Testis (tissue), 3 donors: ENCODE measurements around the gene STRIP2. TPM values are rescaled to one million over a fixed set of nuclear protein-coding genes. Genes with fewer than 3 reads are reported as not detected.
"Not testable (repeated sequence)": the region's sequence is repeated elsewhere in the genome, so short reads cannot be mapped to it uniquely, and the experiment has no call there.

Experiments used
- DNase-seq: peaks from one replicate; pipeline ENCODE4 v3.0.0-alpha.2; 2019
- H3K27ac ChIP-seq, 2 donors: fragments of 200-600 bp; sonication (generic); one replicate each; pipeline ENCODE4 v1.5.1; 2019
- H3K27me3 ChIP-seq: fragments of 200-600 bp; sonication (generic); one replicate; pipeline ENCODE4 v1.5.1; 2019
- H3K36me3 ChIP-seq: fragments of 200-600 bp; sonication (generic); one replicate; pipeline ENCODE4 v1.5.1; 2017; ENCODE audit warnings: low read depth; ENCODE audit errors: missing control alignments
- H3K4me1 ChIP-seq: fragments of 200-600 bp; sonication (generic); one replicate; pipeline ENCODE4 v1.5.1; 2019
- H3K4me3 ChIP-seq, 2 donors: fragments of 200-600 bp; sonication (generic); one replicate each; pipeline ENCODE4 v1.5.1; 2017 to 2019
- H3K9me3 ChIP-seq: fragments of 200-600 bp; sonication (generic); one replicate; pipeline ENCODE4 v1.5.1; 2017
- POLR2A ChIP-seq: fragments of 450-650 bp; IDR thresholded peaks from one replicate; pipeline ENCODE4 v1.6.1; 2017; ENCODE audit warnings: antibody characterized with exemption, mild to moderate bottlenecking, moderate library complexity
- WGBS, 2 donors: methylation state at CpG; one replicate each; pipeline ENCODE4 v1.1.5; 2018; 5-methylcytosine and 5-hydroxymethylcytosine counted together
- intact Hi-C: fragments of 100-400 bp; cut with DNase I; formaldehyde crosslinking; loops from one replicate; pipeline ENCODE4 v1.15.1; 2023; ENCODE audit warnings: low total_unique reads
- polyA plus RNA-seq: library from polyadenylated mRNA; stranded (reverse); fragments of 350-450 nt; fragmentation: Illumina TruSeq; extraction: RNeasy Lipid Tissue Mini Kit (QIAGEN cat#74804); gene quantifications from one replicate; pipeline ENCODE4 v1.2.3, GENCODE V29; 2014; ENCODE audit warnings: low read depth, low replicate concordance; ENCODE audit not compliant: insufficient read depth
- total RNA-seq, 2 donors: library from RNA; depleted of rRNA; stranded (reverse); fragments of >200 nt; gene quantifications; one replicate each; pipeline ENCODE4 v1.2.3, GENCODE V29; 2016
- TF ChIP-seq, protein P1 (sequence below), 3 experiments: fragments of 450-650 bp in 2 of 3; fragments of 200-600 bp in 1 of 3; sonication (generic) in 1 of 3; IDR thresholded peaks; one replicate each; pipeline ENCODE4 v1.5.1; 2016 to 2019; ENCODE audit warnings: antibody characterized with exemption in 3 of 3, mild to moderate bottlenecking in 2 of 3, moderate library complexity in 1 of 3

STRIP2 gene
- total and polyA plus RNA-seq, 3 donors from 2014 or later, result 18.8 to 54.0 (median 25.5) TPM

GRCh38 chr7:129529643-129530042 lies 95.4 kb downstream of the STRIP2 start:
- Histone ChIP-seq H3K27me3 (no peaks in the 10 kb centered on the region), H3K27ac (no peak overlapping the region), H3K36me3 (no peaks in the 10 kb centered on the region), H3K4me1 (no peaks in the 10 kb centered on the region), H3K9me3 (no peaks in the 10 kb centered on the region), H3K4me3 (no peak overlapping the region)
- no peak for DNase-seq
- WGBS, 2 donors, result 89 to 96% methylated on average over 4 of the region's 4 CpGs
- TF ChIP-seq, protein P1, sequence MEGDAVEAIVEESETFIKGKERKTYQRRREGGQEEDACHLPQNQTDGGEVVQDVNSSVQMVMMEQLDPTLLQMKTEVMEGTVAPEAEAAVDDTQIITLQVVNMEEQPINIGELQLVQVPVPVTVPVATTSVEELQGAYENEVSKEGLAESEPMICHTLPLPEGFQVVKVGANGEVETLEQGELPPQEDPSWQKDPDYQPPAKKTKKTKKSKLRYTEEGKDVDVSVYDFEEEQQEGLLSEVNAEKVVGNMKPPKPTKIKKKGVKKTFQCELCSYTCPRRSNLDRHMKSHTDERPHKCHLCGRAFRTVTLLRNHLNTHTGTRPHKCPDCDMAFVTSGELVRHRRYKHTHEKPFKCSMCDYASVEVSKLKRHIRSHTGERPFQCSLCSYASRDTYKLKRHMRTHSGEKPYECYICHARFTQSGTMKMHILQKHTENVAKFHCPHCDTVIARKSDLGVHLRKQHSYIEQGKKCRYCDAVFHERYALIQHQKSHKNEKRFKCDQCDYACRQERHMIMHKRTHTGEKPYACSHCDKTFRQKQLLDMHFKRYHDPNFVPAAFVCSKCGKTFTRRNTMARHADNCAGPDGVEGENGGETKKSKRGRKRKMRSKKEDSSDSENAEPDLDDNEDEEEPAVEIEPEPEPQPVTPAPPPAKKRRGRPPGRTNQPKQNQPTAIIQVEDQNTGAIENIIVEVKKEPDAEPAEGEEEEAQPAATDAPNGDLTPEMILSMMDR (IDR thresholded peaks at IDR 0.05), result no peak
- no peak for TF ChIP-seq POLR2A
- intact Hi-C loops, result no loop called here

DNA sequence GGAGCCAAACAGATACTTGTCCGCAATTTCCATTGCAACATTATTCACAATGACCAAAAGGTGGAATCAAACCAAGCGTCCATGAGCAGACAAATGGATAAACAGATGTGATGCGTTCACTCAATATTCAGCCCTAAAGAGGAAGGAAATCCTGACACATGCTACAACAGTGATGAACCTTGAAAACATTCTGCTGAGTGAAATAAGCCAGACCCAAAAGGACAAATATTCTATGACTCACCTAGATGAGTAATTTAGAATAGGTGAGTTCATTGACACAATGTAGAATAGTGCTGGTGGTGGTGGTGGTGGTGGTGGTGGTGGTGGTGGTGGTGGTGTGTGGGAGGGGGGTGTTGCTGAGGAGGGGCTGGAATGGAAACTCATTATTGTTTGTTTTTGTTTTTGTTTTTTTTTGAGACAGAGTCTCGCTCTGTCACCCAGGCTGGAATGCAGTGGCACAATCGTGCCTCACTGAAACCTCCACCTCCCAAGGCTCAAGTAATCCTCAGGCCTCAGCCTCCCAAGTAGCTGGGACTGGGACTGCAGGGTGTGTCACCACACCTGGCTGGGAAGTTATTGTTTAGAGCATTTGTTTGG lies 96.7 kb downstream of the STRIP2 start:
- Histone ChIP-seq H3K9me3 (no peaks in the 10 kb centered on the region), H3K4me1 (no peaks in the 10 kb centered on the region), H3K27ac (no peak overlapping the region), H3K4me3 (no peak overlapping the region), H3K36me3 (no peaks in the 10 kb centered on the region), H3K27me3 (no peaks in the 10 kb centered on the region)
- DNase-seq, result no peak
- intact Hi-C loops, result no loop called here
- WGBS, 2 donors, result 89 to 91% methylated on average over 5 of the region's 5 CpGs
- TF ChIP-seq POLR2A, result no peak
- TF ChIP-seq, protein P1 (IDR thresholded peaks at IDR 0.05), result no peak

DNA sequence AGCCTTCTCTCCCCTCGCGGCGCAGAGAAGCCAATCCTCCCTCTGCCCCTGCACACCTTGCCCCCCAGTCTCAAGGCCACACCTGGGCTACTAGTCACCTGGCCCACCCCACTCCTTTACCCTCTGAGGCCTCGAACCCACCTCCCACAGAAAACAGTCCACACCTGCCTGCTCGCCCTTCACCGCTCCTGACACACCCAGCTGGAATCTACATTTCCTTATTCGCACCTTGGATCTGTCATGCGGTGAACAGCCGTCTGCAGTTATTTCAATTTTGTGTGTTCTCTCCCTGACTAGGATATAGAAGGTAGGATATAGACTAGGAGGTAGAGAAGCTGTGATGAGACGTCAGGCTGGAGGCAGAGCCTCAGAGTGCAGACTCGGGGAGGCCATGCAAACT lies 97.5 kb downstream of the STRIP2 start:
- TF ChIP-seq POLR2A, result no peak
- H3K4me1 ChIP-seq, result no peaks in the 10 kb centered on the region
- no peak overlapping the region for H3K27ac ChIP-seq
- no peaks in the 10 kb centered on the region for H3K36me3 ChIP-seq
- H3K27me3 ChIP-seq, result no peaks in the 10 kb centered on the region
- no peak for DNase-seq
- H3K4me3 ChIP-seq, result no peak overlapping the region
- no peaks in the 10 kb centered on the region for H3K9me3 ChIP-seq
- intact Hi-C loops, result no loop called here
- WGBS, 2 donors, result 81 to 89% methylated on average over 11 of the region's 11 CpGs

GRCh38 chr7:129532375-129532774 lies 98.1 kb downstream of the STRIP2 start:
- 89% methylated on average over 14 to 19 of the region's 19 CpGs for WGBS, 2 donors
- TF ChIP-seq POLR2A, result no peak
- TF ChIP-seq, protein P1 (IDR thresholded peaks at IDR 0.05), result no peak
- Histone ChIP-seq H3K27me3 (no peaks in the 10 kb centered on the region), H3K4me1 (no peaks in the 10 kb centered on the region), H3K27ac (no peak overlapping the region), H3K36me3 (no peaks in the 10 kb centered on the region), H3K9me3 (no peaks in the 10 kb centered on the region), H3K4me3 (no peak overlapping the region)
- intact Hi-C loops, result no loop called here
- no peak for DNase-seq

GRCh38 chr7:129534558-129535274 lies 100.5 kb downstream of the STRIP2 start:
- H3K4me3 ChIP-seq, H3K4me1 ChIP-seq, H3K36me3 ChIP-seq, intact Hi-C loops, H3K27me3 ChIP-seq, H3K9me3 ChIP-seq: not testable (repeated sequence)
- peak overlapping the region in 1 of 2 donors; percentile 46 for H3K27ac ChIP-seq
- DNase-seq, result peak; percentile 17
- 85 to 87% methylated on average over 20 of the region's 20 CpGs for WGBS, 2 donors
